ENCODE results near the gene MMP24OS. TPM values are rescaled to one million over a fixed set of nuclear protein-coding genes. Genes with fewer than 3 reads are reported as not detected.

The MMP24OS gene
- total and polyA plus RNA-seq, 10 of the 15 experiments (the other 5 are each of a cell fraction or from before 2014, with no cell fraction given) = 2.0 to 30.9 (median 10.9) TPM

- TF ChIP-seq ELK1 (IDR thresholded peaks at IDR 0.05; ENCODE audit: low read depth, low read length) = no peak
- no peak for TF ChIP-seq RAD51 (IDR thresholded peaks at IDR 0.05)
- TF ChIP-seq FOS (IDR thresholded peaks at IDR 0.05; ENCODE audit: borderline replicate concordance, extremely low read depth, insufficient read length) = no peak
- TF ChIP-seq WRNIP1 (IDR thresholded peaks at IDR 0.05; ENCODE audit: borderline replicate concordance, low read depth, low read length) = no peak
Observed at GRCh38 chr20:35295674-35296073, 17.8 kb upstream of the MMP24OS start (continued).

GRCh38 chr20:35295058-35295457 is 17.1 kb upstream of the MMP24OS start:
- in situ Hi-C loops (cut with MboI) (no loop called here), intact Hi-C loops (cut with micrococcal nuclease; ENCODE audit: unreplicated experiment) (no loop called here)
- CTCF ChIA-PET = interaction anchor here (0.9 to 1.9 kb wide), 2 partner anchors 9 to 152 kb away, joined by 3 to 5 read pairs; no protein-coding TSS in a partner anchor
- no peak for TF ChIP-seq TARDBP (IDR thresholded peaks at IDR 0.05; ENCODE audit: borderline replicate concordance)
- no peak for TF ChIP-seq STAT3 (IDR thresholded peaks at IDR 0.05; ENCODE audit: low read depth, low read length)
- TF ChIP-seq LARP7 (IDR thresholded peaks at IDR 0.05) = no peak
- no peak for TF ChIP-seq ZNF687 (IDR thresholded peaks at IDR 0.05)
- TF ChIP-seq NFIC (IDR thresholded peaks at IDR 0.05; ENCODE audit: low read depth, low read length) = no peak
- no peak for TF ChIP-seq CEBPB (IDR thresholded peaks at IDR 0.05; ENCODE audit: borderline replicate concordance in 1 of 2, low read depth in 2 of 2, low read length in 2 of 2)
- no peak for TF ChIP-seq YBX1 (IDR thresholded peaks at IDR 0.05)
- no peak for TF ChIP-seq ZNF592 (IDR thresholded peaks at IDR 0.05)
- TF ChIP-seq SP1 (IDR thresholded peaks at IDR 0.05; ENCODE audit: low read depth, low read length) = no peak
- no peak for TF ChIP-seq MXI1 (IDR thresholded peaks at IDR 0.05; ENCODE audit: low read depth, low read length)
- TF ChIP-seq CHD1 (IDR thresholded peaks at IDR 0.05; ENCODE audit: low read depth, low read length) = no peak
- SMC1A ChIA-PET (ENCODE audit: uncharacterized antibody, unreplicated experiment) = no interaction called here
- H4K20me1 ChIP-seq (ENCODE audit: control insufficient read depth, insufficient read depth) = no peaks in the 10 kb centered on the region
- no peak overlapping the region for H3K27ac ChIP-seq (ENCODE audit: control insufficient read depth, insufficient read depth)
- no peak overlapping the region for H3K4me3 ChIP-seq
- DNase-seq (ENCODE audit: low read depth, low spot score) = no peak
- no peaks in the 10 kb centered on the region for H3K9me3 ChIP-seq (replicated peaks; ENCODE audit: control insufficient read depth, insufficient read depth, low read length)
- no peaks in the 10 kb centered on the region for H3K79me2 ChIP-seq (ENCODE audit: control insufficient read depth, insufficient read depth, low read length)
- no peaks in the 10 kb centered on the region for H3K27me3 ChIP-seq (replicated peaks in 1 of 2; ENCODE audit: control insufficient read depth in 2 of 2, insufficient read depth in 2 of 2, low read length in 1 of 2)
- H3K4me2 ChIP-seq (ENCODE audit: control insufficient read depth, insufficient read depth) = no peak overlapping the region
- BruUV-seq (replicated peaks) = no TSS peak
- H3K4me1 ChIP-seq (ENCODE audit: control insufficient read depth, insufficient read depth, low read length) = no peaks in the 10 kb centered on the region
- RAD21 ChIA-PET (ENCODE audit: unreplicated experiment) = no interaction called here
- H3K9ac ChIP-seq (ENCODE audit: control insufficient read depth, insufficient read depth, low read length) = no peak overlapping the region
- POLR2A ChIA-PET = no interaction called here
- H2AFZ ChIP-seq (ENCODE audit: control insufficient read depth, low read depth, low read length) = no peak overlapping the region
- no peaks in the 10 kb centered on the region for H3K36me3 ChIP-seq (ENCODE audit: control insufficient read depth in 2 of 2, insufficient read depth in 2 of 2, low read length in 1 of 2)
- 56% methylated on average over 8 of the region's 8 CpGs for WGBS (ENCODE audit: insufficient coverage, insufficient replicate concordance, low lambda C conversion rate, missing lambda C conversion rate)
- FAIRE-seq = no peak
- ATAC-seq = no peak
